HG02970 (cell line): ENCODE data around the gene SLC9A9.
A peak's percentile ranks its signal among the peaks of the same experiment; 100 is the strongest.

Source experiments
- ATAC-seq: cut with Tn5 transposase; IDR thresholded peaks from one replicate; pipeline ENCODE4 v1.9.1; 2021; ENCODE audit warnings: mild to moderate bottlenecking, moderate library complexity, moderate number of reproducible peaks; ENCODE audit not compliant: unreplicated experiment, low FRiP score

SLC9A9 gene

GRCh38 chr3:143848704-143849103 lies 436 bp upstream of the SLC9A9 start:
- ATAC-seq: no peak

DNA sequence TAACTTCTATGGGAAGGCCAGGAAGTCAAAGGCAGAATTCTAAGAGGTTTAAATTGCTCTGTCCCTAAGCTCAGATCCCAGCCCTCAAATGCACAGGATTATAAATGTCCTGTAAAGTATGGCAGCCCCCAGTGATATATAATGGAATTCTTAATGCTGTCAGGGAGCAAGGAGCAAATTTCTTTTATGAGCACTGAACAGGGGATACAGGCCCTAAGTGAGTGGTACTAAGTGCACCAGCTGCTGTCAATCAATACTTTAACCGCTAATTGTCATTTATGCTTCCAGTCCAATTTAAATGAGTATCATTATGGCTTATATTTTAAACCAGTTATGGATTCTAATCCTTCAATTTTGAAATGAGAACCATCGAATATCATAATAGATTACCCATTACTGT lies 4.7 kb downstream of the SLC9A9 start:
- ATAC-seq: no peak

GRCh38 chr3:143840636-143841035 lies 7.6 kb downstream of the SLC9A9 start:
- no peak for ATAC-seq

DNA sequence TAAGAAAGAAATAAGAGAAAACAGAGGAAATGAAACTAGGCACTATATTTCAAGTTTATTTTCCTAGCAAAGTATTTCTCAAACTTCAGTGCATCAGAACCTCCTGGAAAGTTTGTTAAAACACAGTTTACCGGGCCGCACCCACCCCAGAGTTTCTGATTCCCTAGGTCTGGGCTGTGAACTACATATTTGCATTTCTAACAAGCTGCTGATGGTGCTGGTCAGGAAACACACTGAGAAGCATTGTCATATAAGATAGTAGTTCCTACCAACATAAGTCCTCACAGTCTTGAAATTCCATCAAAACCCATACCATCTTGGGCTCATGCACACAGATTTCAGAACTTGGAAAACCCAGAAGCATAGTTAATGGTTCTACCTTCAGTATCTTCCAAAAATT lies 8.3 kb downstream of the SLC9A9 start:
- no peak for ATAC-seq

DNA sequence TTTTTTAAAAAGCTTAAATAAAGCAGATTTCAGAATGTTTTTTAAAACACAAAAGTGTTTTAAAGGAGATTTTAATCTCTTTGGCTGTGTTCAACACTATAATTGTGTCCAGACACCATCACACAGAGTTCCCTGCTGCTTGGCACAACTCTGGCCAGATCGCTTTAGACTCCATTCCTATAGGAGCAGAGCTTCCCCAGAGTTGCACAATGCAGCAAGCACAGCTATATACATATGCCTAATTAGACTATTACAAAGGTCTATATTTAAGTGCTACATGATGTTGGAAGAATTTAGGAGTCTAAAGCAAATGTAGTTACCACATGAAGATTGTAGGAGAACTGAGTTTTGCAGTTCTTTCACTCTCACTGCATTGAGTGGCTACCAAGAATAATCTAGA lies 11.2 kb downstream of the SLC9A9 start:
- no peak for ATAC-seq

GRCh38 chr3:143835312-143835711 lies 13.0 kb downstream of the SLC9A9 start:
- ATAC-seq: no peak

GRCh38 chr3:143832433-143832832 lies 15.8 kb downstream of the SLC9A9 start:
- peak; percentile 35 for ATAC-seq

- ATAC-seq: peak; percentile 59
Measured at GRCh38 chr3:143831994-143832393, 16.3 kb downstream of the SLC9A9 start.

- no peak for ATAC-seq
Measured at GRCh38 chr3:143831208-143831607, 17.1 kb downstream of the SLC9A9 start.

- ATAC-seq: no peak
Measured at GRCh38 chr3:143830786-143831185, 17.5 kb downstream of the SLC9A9 start.

DNA sequence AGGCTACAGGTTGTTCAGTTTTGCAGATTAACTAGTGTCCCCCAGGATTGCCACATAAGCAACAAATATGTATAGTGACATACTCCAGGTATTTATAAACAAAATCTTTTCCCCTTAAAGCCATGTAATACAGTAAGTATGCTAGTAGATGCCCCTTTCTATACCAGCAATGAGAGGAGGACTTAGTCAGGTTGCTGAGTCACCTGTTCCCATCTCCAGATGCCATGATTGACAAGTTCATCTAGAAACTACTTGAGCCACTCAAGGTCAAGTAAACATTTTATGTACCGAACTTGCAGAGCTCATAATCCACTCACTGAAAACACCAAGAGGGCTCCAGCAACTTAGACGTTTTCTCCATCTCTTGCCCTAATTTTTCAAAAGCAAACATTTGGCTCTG lies 18.2 kb downstream of the SLC9A9 start:
- ATAC-seq: no peak

GRCh38 chr3:143827425-143827824 lies 20.8 kb downstream of the SLC9A9 start:
- ATAC-seq: no peak

DNA sequence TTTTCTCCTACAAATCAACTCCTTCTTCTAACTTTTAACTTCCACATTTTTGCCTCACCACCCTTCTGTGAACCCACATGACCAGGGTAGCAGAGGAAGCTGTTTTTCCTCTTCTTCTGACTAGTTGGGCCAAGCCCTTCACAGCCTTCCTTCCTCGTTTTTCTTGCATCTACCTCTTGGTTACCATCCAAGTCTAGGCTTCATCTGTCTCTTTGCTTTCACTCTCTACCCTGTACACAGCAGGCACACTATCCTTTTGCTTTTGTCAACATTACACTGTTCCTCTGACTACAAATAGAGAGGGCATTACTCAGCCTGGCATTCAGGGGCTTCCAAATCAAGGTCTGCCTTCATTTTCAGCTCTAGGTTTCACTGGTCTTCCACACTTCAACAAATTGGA lies 22.0 kb downstream of the SLC9A9 start:
- ATAC-seq: no peak

- peak; percentile 71 for ATAC-seq
Measured at GRCh38 chr3:143825513-143825912, 22.8 kb downstream of the SLC9A9 start.

- ATAC-seq: no peak
Measured at GRCh38 chr3:143824735-143825385, 23.4 kb downstream of the SLC9A9 start.

DNA sequence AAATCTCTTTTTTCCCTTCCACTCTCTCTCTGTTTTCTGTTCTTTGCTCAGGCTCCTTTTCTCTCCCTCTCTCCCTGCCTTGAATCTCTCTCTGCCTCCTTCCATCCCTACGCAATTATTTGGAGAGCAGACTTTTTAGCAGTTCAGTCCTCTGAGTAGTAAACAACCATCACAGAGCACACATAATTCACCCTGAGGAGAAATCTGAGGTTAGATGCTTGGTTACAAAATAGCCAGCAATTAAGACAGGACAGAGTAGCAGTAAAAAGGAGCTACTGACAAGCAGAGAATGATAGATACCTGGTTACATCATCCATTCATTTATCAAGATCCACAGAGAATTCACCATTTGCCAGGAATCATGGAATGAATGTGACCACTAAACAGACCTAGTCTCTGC lies 25.5 kb downstream of the SLC9A9 start:
- no peak for ATAC-seq

DNA sequence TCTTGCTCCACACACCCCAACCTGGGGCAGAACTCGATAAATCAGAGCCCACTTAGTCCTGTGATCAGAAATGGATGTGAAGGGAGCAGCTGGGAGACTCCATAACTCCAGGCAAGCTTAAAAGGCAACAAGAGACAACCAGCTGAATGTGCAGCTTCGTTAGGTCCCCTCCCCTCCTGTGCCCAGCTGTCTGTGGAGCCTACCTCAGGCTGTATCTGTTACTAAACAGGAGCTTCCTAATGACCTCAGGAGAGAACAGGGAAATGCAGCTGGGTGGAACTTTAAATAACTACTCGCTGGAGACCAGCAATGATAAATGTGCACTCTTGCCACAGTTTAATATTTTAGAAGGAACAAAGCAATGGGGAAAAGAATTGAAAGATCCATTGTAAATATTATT lies 25.9 kb downstream of the SLC9A9 start:
- ATAC-seq: no peak

- no peak for ATAC-seq
Measured at GRCh38 chr3:143821862-143822261, 26.4 kb downstream of the SLC9A9 start.

GRCh38 chr3:143820466-143821221 lies 27.6 kb downstream of the SLC9A9 start:
- no peak for ATAC-seq

- ATAC-seq: no peak
Measured at GRCh38 chr3:143819890-143820289, 28.4 kb downstream of the SLC9A9 start.

DNA sequence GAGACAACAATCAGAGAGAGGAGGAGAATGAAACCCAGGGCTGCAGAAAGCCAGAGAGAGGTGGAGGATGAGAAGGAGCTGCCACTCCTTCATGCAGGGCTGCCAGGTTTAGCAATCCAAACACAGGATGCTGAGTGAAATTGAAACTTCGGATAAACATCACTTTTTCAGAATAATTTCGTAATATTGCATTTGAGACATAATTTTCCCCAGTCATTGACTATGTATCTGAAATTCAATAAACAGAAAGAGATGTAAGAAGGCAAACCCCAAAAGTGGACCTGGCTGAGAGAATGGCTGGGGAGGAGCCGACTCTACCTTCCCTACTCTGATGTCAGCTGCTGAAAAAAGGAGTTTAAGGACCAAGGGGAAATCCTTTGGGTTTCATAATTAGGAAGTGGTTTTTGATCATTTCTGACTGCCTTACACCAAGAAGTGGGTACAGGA lies 33.8 kb downstream of the SLC9A9 start:
- ATAC-seq: no peak

GRCh38 chr3:143812481-143812880 lies 35.8 kb downstream of the SLC9A9 start:
- ATAC-seq: no peak
